Measurements from ENCODE around the gene DNAH9. TPM values are rescaled to one million over a fixed set of nuclear protein-coding genes. Genes with fewer than 3 reads are reported as not detected.

The DNAH9 gene
- polyA plus RNA-seq, 2 of the 4 experiments (the other 2 are of a cell fraction) = 0.03 to 0.04 TPM

DNA sequence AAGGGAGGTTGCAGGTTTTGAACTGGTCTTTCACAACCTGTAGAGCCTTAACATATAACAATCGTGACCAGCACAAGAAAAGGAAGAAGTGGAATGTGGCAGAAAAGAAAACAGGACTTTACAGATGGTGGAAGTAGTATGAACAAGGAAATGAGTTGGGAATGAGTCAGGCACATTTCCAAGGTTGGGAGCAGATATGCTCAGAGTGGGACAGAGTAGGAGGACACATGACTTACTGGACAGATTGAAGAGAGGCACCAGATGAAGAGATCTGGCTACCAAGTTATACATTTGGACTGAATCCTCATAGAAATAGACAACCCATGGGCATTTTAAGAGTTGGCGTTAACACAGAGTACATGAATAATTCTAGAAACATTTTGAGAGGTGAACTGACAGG is 303.7 kb downstream of the DNAH9 start (continued):
- TF ChIP-seq NPAS2 (CRISPR knock-in tag; IDR thresholded peaks at IDR 0.05; ENCODE audit: borderline replicate concordance) (no peak), RARB (CRISPR knock-in tag; IDR thresholded peaks at IDR 0.05) (no peak), CBX2 (IDR thresholded peaks at IDR 0.05; ENCODE audit: borderline replicate concordance, low read depth) (no peak), PBX3 (IDR thresholded peaks at IDR 0.05) (no peak), HEYL (CRISPR knock-in tag; IDR thresholded peaks at IDR 0.05) (no peak), RAD21 (conservative IDR thresholded peaks at IDR 0.05 in 1 of 2, IDR thresholded peaks at IDR 0.05 in 1 of 2) (no peak), NFE2L2 (conservative IDR thresholded peaks at IDR 0.05; ENCODE audit: low read length) (no peak), SREBF2 (IDR thresholded peaks at IDR 0.05) (no peak)

GRCh38 chr17:11908711-11909146 is 310.5 kb downstream of the DNAH9 start:
- no peak for FAIRE-seq
- 46% methylated on average over 7 of the region's 7 CpGs for WGBS (ENCODE audit: missing lambda C conversion rate)
- TF ChIP-seq RCOR1 (IDR thresholded peaks at IDR 0.05; ENCODE audit: low read depth, low read length) = no peak
- TF ChIP-seq HDAC2 (IDR thresholded peaks at IDR 0.05) = no peak
- TF ChIP-seq RAD21 (conservative IDR thresholded peaks at IDR 0.05 in 1 of 2, IDR thresholded peaks at IDR 0.05 in 1 of 2) = no peak
- no peak for TF ChIP-seq ELK1 (IDR thresholded peaks at IDR 0.05; ENCODE audit: low read depth, low read length)
- TF ChIP-seq EHMT2 (IDR thresholded peaks at IDR 0.05; ENCODE audit: low read depth) = no peak
- TF ChIP-seq ESRRA (IDR thresholded peaks at IDR 0.05; ENCODE audit: borderline replicate concordance, low read length) = no peak
- TF ChIP-seq, protein P1, sequence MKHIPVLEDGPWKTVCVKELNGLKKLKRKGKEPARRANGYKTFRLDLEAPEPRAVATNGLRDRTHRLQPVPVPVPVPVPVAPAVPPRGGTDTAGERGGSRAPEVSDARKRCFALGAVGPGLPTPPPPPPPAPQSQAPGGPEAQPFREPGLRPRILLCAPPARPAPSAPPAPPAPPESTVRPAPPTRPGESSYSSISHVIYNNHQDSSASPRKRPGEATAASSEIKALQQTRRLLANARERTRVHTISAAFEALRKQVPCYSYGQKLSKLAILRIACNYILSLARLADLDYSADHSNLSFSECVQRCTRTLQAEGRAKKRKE (CRISPR knock-in tag; IDR thresholded peaks at IDR 0.05; ENCODE audit: low read depth) = no peak
- no peak for TF ChIP-seq E2F6 (IDR thresholded peaks at IDR 0.05; ENCODE audit: borderline replicate concordance, low read depth)
- TF ChIP-seq HOXB5 (CRISPR knock-in tag; IDR thresholded peaks at IDR 0.05) = no peak
- no peak for TF ChIP-seq RNF2 (IDR thresholded peaks at IDR 0.05; ENCODE audit: borderline replicate concordance, low read depth)
- TF ChIP-seq JUN (IDR thresholded peaks at IDR 0.05) = no peak
- POLR2A ChIA-PET = no interaction called here
- no peak overlapping the region for H3K4me2 ChIP-seq
- ATAC-seq = peak in 1 of 2 experiments; percentile 43; a peak in 1 of 6 replicates
- CTCF ChIA-PET = interaction anchor here (0.8 kb wide), 1 partner anchor 27 kb away, joined by 3 read pairs; no protein-coding TSS in a partner anchor
- DNase-seq (ENCODE audit: low read depth in 1 of 2, low spot score in 1 of 2) = no peak
- no peak overlapping the region for H3K4me3 ChIP-seq
- peaks cover 5% of the 10 kb centered on the region; the same call in 2 of the 3 replicates for H3K9me3 ChIP-seq
- no peak overlapping the region for H3K27ac ChIP-seq
- H3K4me1 ChIP-seq = no peaks in the 10 kb centered on the region

DNA sequence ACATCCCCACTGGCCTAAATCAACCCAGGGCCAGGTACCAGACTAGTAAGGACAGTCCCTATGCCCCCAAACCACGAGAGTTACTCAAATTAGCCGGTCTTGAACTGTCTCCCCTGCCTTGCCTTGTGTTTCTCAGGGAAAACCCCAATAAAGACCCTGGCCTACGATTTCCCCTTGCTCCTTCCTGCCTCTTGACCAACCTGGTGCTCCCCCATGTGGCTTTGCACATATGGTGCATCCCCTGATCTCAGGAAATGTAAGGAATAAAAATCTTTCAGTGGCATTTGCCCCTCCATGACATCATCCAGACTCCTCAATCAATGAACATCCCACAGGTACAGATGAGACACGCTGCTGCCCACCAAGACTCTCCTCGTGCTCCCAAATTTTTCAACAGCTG is 311.1 kb downstream of the DNAH9 start:
- H3K4me1 ChIP-seq = no peaks in the 10 kb centered on the region
- ATAC-seq = no peak
- no peak for FAIRE-seq
- no peak overlapping the region for H3K4me2 ChIP-seq
- 6% methylated on average over 5 of the region's 5 CpGs for WGBS (ENCODE audit: missing lambda C conversion rate)
- no peak overlapping the region for H3K27ac ChIP-seq
- TF ChIP-seq NFE2L2 (conservative IDR thresholded peaks at IDR 0.05; ENCODE audit: low read length) (no peak), E2F6 (IDR thresholded peaks at IDR 0.05; ENCODE audit: borderline replicate concordance, low read depth) (no peak), SMC3 (IDR thresholded peaks at IDR 0.05) (no peak), HOXB5 (CRISPR knock-in tag; IDR thresholded peaks at IDR 0.05) (no peak), RAD21 (conservative IDR thresholded peaks at IDR 0.05 in 1 of 2, IDR thresholded peaks at IDR 0.05 in 1 of 2) (0 out of 5 replicates have a peak, but pooled peaks of 1 of the 2 experiments have one; percentile 7)
- DNase-seq (ENCODE audit: low read depth in 1 of 2, low spot score in 1 of 2) = no peak
- peaks cover 5% of the 10 kb centered on the region; the same call in 2 of the 3 replicates for H3K9me3 ChIP-seq
- ChIA-PET CTCF (no interaction called here), POLR2A (no interaction called here)
- H3K4me3 ChIP-seq = no peak overlapping the region
